Measurements from ENCODE around the gene IL3RA. TPM values are rescaled to one million over a fixed set of nuclear protein-coding genes. Genes with fewer than 3 reads are reported as not detected.
"Not testable (repeated sequence)": the region's sequence is repeated elsewhere in the genome, so short reads cannot be mapped to it uniquely, and the experiment has no call there.

Gene IL3RA
- total RNA-seq, 1 donor from 2014 or later: 0.40 TPM

GRCh38 chrX:1327651-1328304, 8.8 kb upstream of the IL3RA start:
- ATAC-seq (no peak), DNase-seq (ENCODE audit: low spot score) (no peak)

GRCh38 chrX:1330605-1331004, 6.0 kb upstream of the IL3RA start:
- ATAC-seq: no peak
- no peak for DNase-seq (ENCODE audit: low spot score)

- ATAC-seq; DNase-seq (ENCODE audit: low spot score): not testable (repeated sequence)
These were observed 4.2 kb upstream of the IL3RA start for GRCh38 chrX:1332433-1332832.

- ATAC-seq (peak; percentile 69), DNase-seq (ENCODE audit: low spot score) (no peak)
These were observed 1.7 kb upstream of the IL3RA start for GRCh38 chrX:1334854-1335253.

GRCh38 chrX:1336948-1337779, 579 bp downstream of the IL3RA start:
- peak; percentile 19 for ATAC-seq
- DNase-seq (ENCODE audit: low spot score): no peak

- no peak for ATAC-seq
- no peak for DNase-seq (ENCODE audit: low spot score)
These were observed 5.1 kb downstream of the IL3RA start for GRCh38 chrX:1341545-1342184.

GRCh38 chrX:1349606-1350005, 13.0 kb downstream of the IL3RA start:
- not testable (repeated sequence) for ATAC-seq; DNase-seq (ENCODE audit: low spot score)

- DNase-seq (ENCODE audit: low spot score) (no peak), ATAC-seq (no peak)
These were observed 15.6 kb downstream of the IL3RA start for GRCh38 chrX:1351981-1352714.

- ATAC-seq (no peak), DNase-seq (ENCODE audit: low spot score) (no peak)
These were observed 17.7 kb downstream of the IL3RA start for GRCh38 chrX:1354036-1355019.

GRCh38 chrX:1355131-1356046, 18.8 kb downstream of the IL3RA start:
- DNase-seq (ENCODE audit: low spot score) (no peak), ATAC-seq (peak; percentile 35)

- no peak for DNase-seq (ENCODE audit: low spot score)
- ATAC-seq: no peak
These were observed 21.4 kb downstream of the IL3RA start for GRCh38 chrX:1357993-1358392.

- ATAC-seq: no peak
- no peak for DNase-seq (ENCODE audit: low spot score)
These were observed 22.4 kb downstream of the IL3RA start for GRCh38 chrX:1358793-1359476.

- DNase-seq (ENCODE audit: low spot score) (no peak), ATAC-seq (no peak)
These were observed 22.9 kb downstream of the IL3RA start for GRCh38 chrX:1359477-1359873.

GRCh38 chrX:1360171-1360570, 23.6 kb downstream of the IL3RA start:
- no peak for ATAC-seq

GRCh38 chrX:1361275-1361674, 24.7 kb downstream of the IL3RA start:
- ATAC-seq: no peak

More at GRCh38 chrX:1360171-1360570, 23.6 kb downstream of the IL3RA start:
- DNase-seq (ENCODE audit: low spot score): no peak

GRCh38 chrX:1361910-1362309, 25.3 kb downstream of the IL3RA start:
- ATAC-seq (no peak), DNase-seq (ENCODE audit: low spot score) (no peak)

More at GRCh38 chrX:1361275-1361674, 24.7 kb downstream of the IL3RA start:
- no peak for DNase-seq (ENCODE audit: low spot score)

GRCh38 chrX:1366363-1366762, 29.8 kb downstream of the IL3RA start:
- not testable (repeated sequence) for ATAC-seq; DNase-seq (ENCODE audit: low spot score)

- ATAC-seq: no peak
- no peak for DNase-seq (ENCODE audit: low spot score)
These were observed 31.8 kb downstream of the IL3RA start for GRCh38 chrX:1368385-1368698.
